Frontal cortex (tissue), 4 donors: ENCODE measurements around the gene NEMP1. TPM values are rescaled to one million over a fixed set of nuclear protein-coding genes. Genes with fewer than 3 reads are reported as not detected.
"Not testable (repeated sequence)": the region's sequence is repeated elsewhere in the genome, so short reads cannot be mapped to it uniquely, and the experiment has no call there.

ENCODE experiments used
- DNase-seq, 2 donors: peaks; one replicate each; pipeline ENCODE4 v3.0.0; 2012; ENCODE audit warnings: low spot score in 2 of 2
- FAIRE-seq: peaks from 2 replicates; lab custom pipeline; 2012; peaks lifted over from hg19 to GRCh38; lab: Jason Lieb, UNC
- total RNA-seq: library from RNA; depleted of rRNA; stranded (reverse); fragments of >200 nt; gene quantifications from one replicate; pipeline ENCODE4 v1.2.3, GENCODE V29; 2014
- donor health status: control.
- donor health status: control.
- donor health status: control.

Gene NEMP1, protein sequence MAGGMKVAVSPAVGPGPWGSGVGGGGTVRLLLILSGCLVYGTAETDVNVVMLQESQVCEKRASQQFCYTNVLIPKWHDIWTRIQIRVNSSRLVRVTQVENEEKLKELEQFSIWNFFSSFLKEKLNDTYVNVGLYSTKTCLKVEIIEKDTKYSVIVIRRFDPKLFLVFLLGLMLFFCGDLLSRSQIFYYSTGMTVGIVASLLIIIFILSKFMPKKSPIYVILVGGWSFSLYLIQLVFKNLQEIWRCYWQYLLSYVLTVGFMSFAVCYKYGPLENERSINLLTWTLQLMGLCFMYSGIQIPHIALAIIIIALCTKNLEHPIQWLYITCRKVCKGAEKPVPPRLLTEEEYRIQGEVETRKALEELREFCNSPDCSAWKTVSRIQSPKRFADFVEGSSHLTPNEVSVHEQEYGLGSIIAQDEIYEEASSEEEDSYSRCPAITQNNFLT
- total RNA-seq: 5.3 TPM

DNA sequence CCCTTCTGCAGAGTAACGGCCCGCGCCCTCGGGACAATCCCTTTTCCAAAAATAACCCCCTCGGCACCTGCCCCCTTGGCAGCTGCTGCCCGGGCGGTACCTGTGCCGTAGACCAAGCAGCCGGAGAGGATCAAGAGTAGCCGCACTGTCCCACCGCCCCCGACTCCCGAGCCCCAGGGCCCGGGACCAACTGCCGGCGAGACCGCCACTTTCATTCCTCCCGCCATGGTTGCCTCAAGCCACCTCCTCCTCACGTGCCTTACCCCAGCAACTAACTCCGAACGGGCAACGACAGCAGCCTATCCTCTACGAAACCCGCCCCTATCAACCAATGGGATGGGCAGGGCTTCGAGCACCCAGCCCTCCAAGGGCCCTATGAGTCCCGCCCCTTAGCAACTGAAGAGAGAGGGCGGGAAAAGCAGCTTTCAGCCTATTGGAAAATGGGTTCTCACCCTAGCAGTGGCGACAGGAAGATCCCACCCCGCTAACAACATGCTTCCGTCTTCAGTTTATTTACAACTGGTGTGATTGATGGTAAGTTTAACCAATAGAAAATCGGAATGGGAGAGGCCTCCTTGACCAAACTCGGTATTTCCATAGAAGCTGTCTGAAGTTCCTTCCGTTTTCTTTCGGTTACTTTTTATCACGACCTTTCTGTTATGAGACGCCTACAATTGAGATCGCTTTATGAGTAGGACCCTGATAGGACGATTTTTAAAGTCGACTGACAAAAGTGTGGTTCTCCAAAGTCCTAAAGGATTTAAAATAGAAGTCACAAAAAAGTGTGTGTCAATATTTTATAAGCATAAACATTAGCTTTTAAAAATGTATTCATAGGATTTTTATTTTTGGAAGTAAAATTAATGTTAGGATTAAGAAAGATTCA, at the start of gene NEMP1:
Gene NEMP1, minus strand, starts transcription at position 273 of the 886 bp plus-strand sequence. Its CDS starts 46 bp downstream, at position 227.
- FAIRE-seq: peak; percentile 99

DNA sequence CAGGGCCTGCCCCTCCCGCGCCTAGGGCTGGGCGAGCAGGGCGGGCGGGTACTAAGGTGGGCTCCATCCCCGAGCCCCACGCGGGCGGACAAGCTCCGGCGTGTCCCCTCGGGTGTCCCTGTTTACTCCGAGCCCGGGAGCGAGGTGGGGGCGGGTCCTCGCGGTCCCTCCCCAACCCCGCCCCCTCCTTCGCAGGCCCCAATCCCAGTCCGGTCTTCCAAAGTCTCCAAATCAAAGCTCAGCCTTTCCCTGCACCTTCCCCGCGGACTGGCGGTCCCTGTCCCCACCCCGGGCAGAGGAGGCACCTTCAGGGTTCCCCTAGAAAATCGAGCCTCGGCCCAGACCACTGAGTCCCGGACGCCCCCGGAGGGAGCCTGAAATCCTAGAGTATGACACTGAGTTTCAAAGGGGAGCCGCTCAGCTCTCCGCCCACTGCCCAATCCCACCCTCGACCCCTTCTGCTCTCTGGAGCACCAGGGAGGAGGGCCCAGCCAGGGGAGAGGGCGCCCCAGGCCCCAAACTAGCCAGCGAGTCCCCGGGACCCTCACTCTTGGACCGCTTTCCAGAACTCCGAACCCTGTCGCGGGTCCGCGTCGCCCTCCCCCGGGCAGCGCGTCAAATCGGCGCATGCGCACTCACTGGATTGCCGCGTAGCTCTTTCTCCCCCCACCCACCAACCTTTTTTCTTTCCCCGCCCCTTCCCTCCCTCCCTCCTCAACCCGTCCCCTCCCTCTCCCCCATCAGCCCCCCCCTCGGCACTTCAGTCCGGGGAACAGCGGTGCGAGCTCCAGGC, 49.3 kb upstream of the NEMP1 start, which contains the start of gene LRP1:
Gene LRP1, plus strand, starts transcription at position 758 of the 793 bp plus-strand sequence. CDS start 482 bp downstream, outside the sequence.
- FAIRE-seq: no peak
- peak; percentile 74 to 86 for DNase-seq

More for the DNA sequence above, at the start of gene NEMP1:
- peak; percentile 79 to 94 for DNase-seq

DNA sequence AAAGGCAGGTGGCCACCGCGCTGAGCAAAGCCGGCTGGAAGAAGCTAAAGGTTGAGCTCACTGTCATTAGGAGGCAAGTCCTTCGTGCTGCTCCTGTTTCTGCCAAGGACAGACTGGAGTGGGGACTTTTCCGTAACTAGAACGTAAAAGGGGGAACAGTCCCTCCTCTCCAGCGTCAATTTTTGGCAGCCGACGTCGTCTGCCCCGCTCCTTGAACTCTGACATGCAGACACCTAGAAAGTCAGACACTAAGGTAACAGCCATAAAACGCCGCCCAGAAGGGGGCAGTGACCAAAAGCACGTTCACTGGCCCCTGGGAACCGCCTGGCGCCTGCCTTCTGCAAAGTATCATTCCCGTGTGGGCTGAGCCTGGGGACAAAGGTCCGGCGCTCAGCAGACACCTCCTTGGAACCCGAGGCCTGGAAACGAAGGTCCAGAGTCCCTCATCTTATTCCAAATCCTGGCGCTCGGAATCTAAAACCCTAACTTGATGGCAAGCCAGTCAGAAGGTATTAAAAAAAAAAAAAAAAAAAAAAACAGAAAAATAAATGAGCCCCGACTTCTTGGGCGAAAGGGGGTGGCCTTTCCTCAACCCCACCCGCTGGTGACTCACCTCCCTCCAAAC, 48.6 kb upstream of the NEMP1 start:
- DNase-seq (no peak), FAIRE-seq (no peak)

DNA sequence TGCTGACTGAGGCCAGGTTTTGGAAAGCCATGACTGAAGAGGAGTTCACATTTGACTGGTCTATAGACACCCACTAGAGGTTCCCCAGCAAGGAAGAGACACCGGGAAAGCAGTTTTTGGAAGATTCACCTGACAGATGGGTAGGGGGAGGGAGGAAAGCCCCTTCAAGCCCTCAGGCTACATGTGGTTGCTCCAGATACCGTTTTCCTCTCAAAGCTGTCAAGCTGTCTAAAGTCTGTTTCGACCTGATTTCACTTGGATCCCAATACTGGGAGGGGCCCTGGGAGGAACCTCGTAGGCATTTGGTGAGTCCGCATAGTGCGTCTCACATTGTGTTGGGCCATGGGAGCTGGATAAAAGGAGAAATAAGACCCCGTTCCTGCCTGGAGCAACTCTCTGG, 48.0 kb upstream of the NEMP1 start:
- FAIRE-seq: no peak
- peak in 1 of 2 donors; percentile 2 for DNase-seq

DNA sequence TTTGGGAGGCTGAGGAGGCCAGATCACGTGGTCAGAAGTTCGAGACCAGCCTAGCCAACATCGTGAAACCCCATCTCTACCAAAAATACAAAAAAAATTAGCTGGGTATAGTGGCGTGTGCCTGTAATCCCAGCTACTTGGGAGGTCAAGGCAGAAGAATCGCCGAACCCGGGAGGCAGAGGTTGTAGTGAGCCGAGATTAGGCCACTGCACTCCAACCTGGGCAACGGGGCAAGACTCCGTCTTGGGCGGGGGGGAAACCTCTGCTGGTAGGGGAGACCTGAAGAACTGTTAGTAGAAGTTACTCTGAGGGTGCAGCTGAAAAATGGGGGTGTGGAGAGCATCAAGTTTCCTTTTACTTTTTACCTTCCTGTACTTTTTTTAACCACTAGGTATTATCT, 47.5 kb upstream of the NEMP1 start:
- FAIRE-seq (no peak), DNase-seq (no peak)

DNA sequence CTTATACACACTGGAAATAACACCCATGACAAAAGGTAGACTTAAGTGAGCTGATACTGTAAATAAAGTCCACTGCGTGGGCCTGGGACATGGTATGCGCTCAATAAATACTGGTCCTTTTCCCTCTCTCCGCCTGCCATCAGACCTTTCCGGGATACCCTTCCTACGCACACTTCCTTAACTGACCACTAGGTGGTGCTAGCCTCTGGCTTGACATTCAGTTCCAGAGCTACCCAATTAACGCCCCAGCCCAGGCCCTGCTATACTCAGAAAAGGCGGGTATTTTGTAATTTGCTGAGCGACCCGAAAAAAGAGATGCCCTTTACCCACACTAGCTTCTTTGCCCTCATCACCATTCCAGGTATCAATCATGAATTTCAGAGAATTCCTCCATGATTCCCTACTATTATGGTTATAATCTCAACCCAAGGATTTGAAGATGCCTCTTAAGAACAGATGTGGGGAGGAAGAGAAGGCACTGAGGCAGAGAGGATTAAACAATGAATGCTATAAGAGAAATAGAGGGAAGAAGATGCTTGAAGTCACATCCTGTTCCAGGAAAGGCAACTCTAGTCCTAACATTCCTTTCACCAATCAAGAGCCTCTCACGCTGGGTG, 45.8 kb upstream of the NEMP1 start:
- DNase-seq (no peak), FAIRE-seq (no peak)

DNA sequence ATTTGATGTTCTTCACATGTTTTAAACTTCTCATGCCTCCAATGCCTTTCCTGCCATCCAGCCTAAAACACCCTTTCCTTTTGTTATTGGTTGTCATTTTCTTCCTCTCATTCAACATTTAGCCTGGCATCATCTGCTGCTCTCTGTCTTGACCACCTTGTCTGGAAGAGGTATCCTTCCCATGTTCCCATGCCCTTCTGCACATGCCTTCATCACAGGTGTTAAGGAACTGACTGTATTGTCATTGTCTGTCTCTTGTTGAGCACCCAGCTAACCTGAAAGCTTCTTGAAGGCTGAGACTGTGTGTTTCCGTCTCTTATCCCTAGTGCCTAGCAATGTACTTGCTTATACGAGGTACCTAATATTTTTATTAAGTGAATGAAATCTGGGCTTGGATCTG, 45.2 kb upstream of the NEMP1 start:
- FAIRE-seq: no peak
- no peak for DNase-seq

DNA sequence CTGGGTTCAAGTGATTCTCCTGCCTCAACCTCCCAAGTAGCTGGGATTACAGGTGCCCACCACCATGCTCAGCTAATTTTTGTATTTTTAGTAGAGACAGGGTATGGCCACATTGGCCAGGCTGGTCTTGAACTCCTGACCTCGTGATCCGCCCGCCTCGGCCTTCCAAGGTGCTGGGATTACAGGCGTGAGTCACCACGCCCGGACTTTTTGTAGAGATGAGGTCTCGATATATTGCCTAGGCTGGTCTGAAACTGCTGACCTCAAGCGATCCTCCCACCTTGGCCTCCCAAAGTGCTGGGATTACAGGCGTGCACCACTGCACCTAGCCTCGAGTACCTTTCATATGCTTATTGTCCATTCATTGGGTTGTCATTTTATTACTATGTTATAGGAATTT, 42.1 kb upstream of the NEMP1 start:
- not testable (repeated sequence) for FAIRE-seq, DNase-seq

DNA sequence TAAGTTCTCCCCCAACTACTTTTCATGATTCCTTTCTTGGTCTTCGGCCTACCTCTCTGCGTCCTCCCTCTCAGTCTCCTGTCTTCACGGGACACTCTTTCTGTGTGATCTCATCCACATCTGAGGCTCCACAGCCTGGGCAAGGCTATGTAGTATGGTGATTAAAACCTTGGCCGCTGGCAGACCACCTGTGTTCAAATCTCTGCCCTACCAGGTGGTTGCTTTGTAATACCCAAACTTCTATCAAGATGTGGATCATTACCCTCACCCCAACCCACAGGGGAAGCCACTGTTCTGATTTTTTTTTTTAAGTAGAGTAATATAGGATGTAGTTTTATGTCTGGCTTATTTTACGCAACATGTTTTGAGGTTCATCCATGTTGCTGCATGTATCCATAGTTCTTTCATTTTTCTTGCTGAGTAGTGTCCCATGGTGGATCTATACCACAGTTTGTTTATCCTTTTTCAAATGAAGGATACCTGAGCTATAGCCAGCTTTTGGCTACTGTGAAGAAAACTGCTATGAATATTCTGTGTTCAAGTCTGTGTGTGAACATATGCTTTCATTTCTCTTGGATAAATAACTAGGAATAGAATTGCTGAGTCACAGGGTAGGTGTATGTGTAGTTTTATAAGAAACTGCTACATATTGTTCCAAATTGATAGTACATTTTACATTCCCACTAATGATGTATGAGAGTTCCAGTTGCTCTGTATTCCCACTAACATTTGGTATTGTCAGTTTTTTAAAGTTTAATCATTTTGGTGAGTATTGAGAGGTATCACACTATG, 40.9 kb upstream of the NEMP1 start:
- no peak for FAIRE-seq
- DNase-seq: no peak

DNA sequence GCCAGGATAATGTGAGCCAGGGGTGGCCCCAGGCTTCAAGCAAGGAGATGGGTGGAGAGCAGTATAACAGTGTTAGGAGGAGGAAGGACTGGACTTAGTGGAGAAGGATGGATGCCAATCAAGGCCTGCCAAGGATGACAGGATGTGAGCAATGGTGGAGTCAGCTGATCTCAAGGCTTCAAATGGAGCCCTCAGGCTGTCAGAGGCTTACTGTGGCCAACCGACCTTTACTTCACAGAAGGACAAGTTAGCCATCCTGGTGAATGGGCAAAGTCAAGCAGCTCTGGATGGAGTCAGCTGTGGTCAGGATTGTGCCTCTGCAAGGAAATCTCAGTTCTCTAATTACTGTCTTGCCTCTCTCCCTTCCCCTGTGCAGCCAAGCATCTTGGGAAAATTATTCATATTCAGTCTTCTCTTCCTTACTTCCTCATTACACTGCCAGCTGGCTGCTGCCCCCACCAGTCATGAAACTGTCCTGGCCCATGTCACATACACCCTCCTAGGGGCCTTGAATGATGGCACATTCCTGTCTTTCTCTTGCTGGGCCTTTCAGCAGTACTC, 40.2 kb upstream of the NEMP1 start:
- DNase-seq (no peak), FAIRE-seq (no peak)

DNA sequence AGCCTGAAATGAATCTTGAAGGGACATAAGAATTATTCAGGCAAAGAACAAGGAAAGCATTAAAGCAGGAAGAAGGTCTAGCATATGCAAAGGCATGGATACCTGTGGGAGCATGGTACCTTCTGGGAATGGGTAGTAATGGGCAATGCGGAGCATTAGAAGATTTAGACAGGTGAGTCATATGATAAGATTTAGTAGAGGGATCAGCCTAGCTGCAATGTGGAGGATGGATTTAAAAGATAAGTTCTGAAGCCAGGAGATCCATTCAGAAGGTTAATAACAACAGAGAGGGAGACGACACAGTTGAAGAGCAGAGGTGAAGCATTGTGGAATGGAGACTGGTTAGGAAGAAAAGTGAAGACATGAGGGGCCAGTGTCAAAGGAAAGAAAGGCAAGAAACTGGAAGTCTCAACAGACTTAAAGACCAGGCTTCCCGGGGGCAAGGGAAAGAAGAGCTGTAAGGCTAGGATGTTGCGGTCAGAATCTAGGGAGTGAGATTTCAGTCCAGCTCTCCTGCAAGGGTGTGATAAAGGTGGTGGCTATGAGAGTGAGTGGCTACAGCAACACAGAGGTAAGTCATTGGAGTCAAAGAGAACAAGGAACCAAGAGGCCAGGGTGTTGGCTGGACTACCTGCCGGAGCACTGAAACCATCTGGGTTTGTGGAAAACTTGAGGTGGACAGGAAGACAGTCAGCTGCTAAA, 38.1 kb upstream of the NEMP1 start:
- no peak for FAIRE-seq
- no peak for DNase-seq

DNA sequence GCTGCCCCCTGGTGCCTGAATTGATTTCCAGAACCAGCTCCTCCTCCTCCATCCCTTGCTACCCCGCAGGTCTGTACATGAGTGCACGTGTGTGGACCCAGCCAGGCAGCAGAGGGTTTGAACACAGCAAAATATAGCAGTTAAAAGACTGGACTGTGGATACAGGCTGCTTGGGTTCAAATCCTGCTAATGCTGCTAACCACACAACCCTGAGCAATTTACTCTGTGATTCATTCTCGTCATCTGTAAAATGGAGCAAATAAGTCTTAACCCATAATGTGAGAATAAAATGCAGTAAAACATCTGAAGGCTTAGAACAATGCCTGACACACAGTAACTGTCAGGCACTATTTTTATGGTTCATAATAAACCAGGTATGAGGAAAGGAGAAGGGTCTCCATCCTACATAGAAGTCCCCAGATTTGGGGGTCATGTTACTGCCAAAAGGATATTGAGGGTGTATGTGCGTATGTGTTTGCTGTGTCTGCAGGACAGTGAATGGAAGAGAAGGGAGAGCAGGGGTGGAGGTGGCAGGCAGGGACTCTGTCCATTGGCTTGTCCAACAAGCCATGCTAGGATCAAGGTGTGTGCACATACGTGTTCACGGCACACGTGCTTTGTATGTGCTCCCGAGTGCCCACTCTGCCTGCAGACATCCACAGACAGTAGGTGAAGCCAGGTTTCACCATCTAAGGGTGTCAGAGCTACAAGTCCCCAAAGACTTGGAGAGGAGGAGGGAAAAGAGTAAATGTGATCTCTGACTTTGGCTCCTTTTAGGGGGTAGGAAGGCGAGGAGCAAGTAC, 34.1 kb upstream of the NEMP1 start:
- FAIRE-seq (no peak), DNase-seq (no peak)

DNA sequence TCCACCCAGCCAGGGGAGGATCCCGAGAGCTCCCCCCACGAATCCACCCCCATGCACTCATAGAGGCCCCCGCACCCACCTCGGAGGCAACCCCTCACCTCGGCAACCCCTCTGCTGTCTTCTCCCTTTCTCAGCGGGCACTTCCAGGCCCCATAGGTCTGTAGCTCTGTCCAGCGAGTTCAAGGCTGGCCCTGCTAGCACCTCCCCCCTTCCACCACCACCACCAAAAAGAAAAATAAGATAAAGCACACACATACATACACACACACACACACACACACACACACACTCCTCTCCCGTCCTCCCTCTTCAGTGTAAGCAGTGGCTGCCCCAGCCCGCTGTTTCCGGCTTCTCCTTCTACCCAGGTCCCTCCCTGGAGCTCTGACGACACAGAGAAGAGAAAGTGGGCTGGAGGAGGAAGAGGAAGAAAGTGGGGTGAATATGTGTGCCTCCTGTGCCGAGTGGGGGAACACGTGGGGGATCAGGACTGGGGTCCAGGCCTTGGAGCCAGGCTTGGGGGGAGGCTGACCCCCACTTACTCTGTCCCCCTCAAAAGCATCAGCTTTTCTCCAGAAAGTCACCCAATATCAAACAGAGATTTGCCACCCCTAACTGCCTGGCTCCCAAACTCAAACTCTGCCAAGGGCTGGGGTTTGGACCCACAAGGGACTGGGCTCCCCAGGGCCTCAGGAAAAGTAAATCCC, 32.6 kb upstream of the NEMP1 start, which contains the start of gene STAT6:
Gene STAT6, minus strand, starts transcription at position 332 of the 704 bp plus-strand sequence. CDS start 3,084 bp downstream, outside the sequence.
- peak in 1 of 2 donors; percentile 54 for DNase-seq
- FAIRE-seq: no peak

DNA sequence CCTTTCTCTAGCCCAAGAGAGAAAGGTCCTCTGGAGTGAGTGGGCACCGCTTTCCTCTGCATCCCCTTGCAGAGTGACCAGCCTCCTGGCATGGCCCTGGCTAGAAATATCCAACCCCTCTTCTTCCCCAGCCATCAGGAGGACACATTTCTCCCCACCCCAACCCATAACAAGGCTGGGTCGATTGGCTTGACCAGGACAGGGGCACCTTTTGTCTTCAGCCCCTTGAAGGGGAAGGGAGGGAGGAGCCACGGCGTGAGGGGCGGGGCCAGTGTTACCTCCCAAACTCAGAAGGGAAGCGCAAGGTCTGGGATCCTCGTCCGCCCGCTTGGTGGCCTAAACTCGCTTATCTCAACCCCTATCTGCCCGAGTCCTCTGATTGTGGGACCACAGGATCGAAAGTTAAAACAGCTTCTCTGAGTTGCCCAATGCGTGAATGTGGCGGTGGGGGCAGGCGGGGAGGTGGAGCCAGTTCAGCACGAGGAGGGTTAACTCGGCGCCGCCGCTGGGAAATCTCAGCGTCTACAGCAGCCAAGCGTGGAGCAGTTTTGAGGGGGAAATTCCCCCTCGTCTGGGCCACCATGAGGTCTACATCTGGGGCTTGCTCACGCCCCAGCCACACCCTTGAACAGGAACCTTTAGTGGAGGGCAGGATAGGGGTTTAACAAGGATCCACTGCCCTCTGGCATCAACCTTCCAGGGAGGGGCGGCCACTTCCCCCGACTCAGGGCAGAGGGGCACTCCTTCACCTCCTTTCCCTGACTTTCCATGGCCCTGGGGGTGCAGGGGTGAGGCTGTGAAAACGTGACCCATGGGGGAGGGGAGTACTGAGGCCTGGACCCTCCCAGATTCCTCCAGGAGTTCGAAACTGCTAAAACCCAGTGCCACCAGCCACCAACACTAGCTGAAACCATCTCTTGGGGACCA, 31.8 kb upstream of the NEMP1 start:
- FAIRE-seq: no peak
- peak in 1 of 2 donors; percentile 22 for DNase-seq
